ENCODE data around the gene FARS2.

The FARS2 gene

DNA sequence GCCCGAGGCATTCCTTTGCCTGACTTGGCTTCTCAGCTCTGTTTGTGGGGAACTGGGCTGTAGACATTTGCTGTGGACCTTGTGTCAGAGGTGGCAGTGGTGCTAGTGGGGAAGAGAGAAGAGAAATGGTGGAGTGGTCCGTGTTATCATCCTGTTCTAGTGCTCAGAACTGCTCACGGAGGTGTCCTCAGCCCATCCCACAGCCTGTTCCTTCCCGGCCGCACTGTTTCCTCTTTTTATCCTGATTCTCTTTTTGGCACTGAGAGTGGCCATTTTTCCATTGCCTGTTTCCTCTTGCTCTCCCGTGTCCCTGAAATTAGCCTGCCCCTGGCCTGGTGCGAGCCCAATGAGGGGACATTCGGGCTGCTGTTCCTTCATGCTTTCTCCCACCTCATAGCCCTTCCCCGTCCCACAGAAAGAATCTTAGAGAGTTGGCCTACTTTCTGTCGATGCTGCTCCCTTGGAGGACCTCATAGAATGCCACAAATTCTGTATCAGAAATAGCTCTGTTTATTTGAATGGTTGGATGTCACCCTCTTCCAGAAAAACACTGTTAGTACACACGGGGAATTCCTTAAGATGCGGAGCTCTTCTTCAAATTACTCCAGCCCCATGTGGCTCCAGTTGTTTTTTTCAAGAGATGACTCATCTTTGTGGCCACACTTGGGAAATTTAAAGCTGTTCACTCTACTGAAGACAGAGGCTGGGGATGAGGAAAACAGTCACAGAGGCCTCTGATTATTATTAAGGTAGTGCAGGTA is 26.1 kb downstream of the FARS2 start:
- DNase-seq: no peak

GRCh38 chr6:5287966-5288297 is 26.6 kb downstream of the FARS2 start:
- DNase-seq: no peak

GRCh38 chr6:5290097-5290496 is 28.8 kb downstream of the FARS2 start:
- no peak for DNase-seq

- no peak for DNase-seq
Measured at GRCh38 chr6:5290500-5290899, 29.2 kb downstream of the FARS2 start.

GRCh38 chr6:5292154-5292553 is 30.8 kb downstream of the FARS2 start:
- DNase-seq: no peak

- DNase-seq: no peak
Measured at GRCh38 chr6:5293692-5294091, 32.4 kb downstream of the FARS2 start.

DNA sequence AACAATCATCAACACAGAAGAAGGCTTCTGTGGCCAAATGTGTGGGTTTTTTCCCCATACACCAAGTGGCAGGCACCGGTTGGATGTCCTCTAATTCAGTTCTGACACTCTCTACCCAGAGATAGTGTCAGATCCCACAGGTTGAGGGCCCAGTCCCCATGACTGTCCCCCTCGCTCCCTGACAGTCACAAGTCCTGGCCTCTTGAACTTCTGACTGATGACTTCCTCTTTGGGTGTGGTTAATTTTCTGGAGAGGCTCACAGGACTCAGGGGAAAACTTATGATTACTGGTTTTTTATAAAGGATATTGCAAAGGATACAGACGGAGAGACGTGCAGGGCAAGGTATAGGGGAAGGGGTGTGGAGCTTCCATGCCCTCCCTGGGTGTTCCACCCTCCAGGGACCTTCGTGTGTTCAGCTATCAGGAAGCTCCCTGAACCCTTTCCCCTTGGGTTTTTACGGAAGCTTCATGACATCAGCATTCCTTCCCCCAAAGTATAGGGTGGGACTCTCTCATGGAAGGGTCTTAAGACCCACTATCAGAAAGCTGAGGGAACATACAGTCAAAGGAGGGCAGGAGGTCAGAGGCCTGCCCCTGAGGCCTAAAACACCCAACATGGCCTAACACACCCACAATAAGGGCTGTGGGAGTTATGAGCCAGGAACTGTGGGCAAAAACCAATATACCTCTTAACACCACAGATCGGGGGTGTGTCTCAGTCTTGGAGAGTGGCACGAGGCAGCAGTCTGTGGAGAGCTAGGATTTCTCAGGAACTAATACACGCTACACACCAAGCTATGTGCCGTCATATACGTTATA is 33.3 kb downstream of the FARS2 start:
- DNase-seq: no peak

GRCh38 chr6:5295623-5296022 is 34.3 kb downstream of the FARS2 start:
- DNase-seq: no peak

DNA sequence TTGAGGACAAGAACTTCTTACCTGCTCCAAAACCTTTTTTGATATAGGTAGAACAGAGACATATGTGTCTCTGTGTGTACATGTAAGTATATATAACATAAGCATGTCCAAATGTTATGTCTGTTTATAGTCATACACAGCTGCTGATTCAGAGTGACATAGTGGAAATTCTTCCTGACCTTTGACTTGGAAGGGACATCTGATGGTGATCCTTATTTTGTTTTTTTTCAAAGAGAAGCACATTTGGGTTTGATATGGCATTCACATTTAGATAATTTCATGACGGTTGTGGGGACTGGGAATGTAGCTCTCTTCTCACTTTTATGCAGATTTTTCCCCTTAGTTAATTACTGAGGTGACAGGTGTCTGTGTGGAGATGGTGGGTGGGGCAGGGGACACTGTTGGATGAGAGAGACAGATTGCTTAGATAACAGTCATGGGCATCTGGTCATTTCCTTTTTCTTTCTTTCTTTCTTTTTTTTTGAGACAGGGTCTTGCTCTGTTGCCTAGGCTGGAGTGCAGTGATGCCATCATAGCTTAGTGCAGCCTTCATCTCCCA is 39.0 kb downstream of the FARS2 start:
- DNase-seq: no peak

- no peak for DNase-seq
Measured at GRCh38 chr6:5302220-5302946, 41.1 kb downstream of the FARS2 start.

GRCh38 chr6:5302995-5303622 is 41.8 kb downstream of the FARS2 start:
- peak; percentile 48 for DNase-seq

DNA sequence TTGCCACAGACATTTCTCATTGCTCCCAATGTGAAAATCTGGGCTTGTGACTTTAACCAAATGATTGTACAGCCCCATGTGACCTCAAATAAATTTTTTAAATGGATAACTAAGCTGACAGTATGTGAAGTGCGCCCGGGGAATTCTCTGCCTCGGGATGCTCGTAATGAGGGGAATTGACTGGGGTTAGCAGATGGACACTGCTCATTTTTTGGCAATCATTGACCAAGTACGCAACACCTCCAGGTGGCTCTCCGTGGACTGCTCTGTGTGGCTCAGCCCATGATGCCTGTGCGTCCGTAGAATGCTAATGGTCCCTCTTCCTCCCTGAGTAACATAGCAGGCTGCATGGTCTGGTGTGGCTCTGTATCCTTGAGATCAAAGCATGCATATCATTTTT is 42.4 kb downstream of the FARS2 start:
- DNase-seq: no peak

GRCh38 chr6:5305968-5306626 is 44.8 kb downstream of the FARS2 start:
- DNase-seq: no peak

GRCh38 chr6:5307058-5307457 is 45.7 kb downstream of the FARS2 start:
- DNase-seq: no peak

- no peak for DNase-seq
Measured at GRCh38 chr6:5308066-5308465, 46.8 kb downstream of the FARS2 start.

DNA sequence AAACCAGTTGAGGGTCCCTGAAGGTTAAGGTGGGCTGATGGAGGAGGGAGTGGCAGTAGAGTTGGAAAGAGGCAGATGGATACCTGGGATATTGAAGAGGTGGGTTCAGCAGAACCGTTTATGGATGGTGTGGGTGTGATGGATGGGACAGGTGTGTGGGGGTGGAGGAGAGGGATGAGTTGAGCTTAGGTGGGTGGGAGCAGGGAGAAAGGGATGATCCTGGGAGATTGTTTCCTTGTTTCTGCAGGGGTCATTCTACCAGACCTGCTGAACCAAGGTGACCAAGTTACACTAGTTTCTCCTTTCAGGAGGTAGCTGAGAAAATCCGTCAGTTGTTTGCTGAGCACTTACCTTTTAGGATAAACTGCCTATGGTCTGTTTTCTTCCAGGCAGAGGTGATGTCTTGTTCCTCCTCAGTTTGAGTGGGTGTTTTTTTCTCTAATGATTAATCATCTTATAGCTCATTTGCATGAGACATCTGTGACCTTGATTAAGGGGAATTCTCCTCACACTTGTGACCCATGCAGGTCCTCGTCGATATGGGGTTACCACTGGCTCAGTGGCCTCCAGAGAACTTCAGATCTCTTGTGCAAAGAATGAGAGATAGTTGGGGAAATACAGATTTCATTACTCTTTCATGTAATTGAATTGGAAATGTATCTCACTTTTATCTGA is 53.0 kb downstream of the FARS2 start:
- no peak for DNase-seq

DNA sequence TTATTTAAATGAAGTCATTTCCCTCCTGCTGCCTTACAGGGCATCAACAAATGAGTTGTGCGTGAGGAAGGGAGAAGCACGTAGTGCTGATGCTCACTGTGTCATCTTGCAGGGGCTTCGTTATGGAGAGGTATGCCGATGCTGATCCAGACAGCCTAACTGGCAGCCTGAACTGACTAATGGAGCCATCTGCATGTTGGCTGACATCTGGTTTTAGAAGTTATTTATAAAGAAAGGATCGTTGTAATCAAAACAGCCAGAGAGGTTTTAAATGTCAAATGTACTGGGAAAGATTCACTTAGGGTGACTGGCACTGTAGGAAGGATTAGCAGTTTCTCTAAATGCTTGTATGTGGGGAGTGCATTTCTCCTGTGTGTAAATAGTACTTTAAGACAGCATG is 54.6 kb downstream of the FARS2 start:
- DNase-seq: no peak

- no peak for DNase-seq
Measured at GRCh38 chr6:5316951-5317350, 55.6 kb downstream of the FARS2 start.

DNA sequence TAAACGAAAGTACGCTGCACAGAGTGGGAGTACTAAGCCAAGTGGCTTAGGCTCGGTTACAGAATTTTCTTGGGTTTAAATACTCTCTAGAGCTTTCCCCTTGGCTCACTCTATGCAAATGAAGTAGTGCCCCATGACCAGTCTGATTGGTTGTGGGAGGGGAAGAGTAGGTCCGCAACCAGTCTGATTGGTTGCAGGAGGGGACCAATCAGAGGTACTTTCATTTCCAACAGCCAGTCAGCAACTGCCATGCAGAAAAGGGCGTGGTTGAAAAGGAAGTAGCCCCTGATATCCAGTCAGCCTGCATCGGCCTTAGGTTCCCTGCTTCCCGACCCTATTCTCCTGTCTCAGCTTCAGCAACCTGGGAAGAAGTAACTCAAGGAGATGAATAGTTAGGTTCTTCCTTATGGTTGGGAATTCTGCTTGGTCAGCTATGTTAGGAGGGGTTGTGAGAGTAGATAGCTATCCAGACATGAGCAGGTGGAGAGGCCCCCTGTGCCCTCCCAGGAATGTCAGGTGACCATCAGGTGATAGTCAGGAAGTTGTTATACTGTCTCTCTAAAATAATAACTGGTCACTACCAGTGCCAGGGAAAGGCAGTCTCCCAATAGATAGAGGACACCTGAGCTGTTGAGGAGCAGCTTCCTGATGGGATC is 57.4 kb downstream of the FARS2 start:
- DNase-seq: no peak

DNA sequence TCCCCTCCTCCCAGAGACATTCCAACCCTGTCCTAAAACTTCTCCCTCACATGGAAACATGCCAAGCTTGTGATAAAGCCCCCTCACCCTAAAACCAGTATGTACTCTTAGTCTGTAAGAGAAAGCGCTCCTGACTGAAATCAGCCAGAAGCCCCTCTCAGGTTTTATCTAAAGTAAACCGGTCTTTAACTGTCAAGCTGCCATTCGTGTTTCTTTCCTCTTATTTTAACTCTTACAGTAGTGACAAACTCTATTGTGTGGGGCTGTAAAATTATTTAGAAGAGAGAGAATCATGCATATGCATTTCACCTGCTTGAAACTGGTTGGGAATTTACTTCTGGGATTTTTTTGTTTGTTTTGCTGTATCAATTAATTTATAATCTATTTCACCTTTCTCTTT is 62.7 kb downstream of the FARS2 start:
- no peak for DNase-seq

GRCh38 chr6:5325173-5325572 is 63.9 kb downstream of the FARS2 start:
- no peak for DNase-seq

All from activated gamma-delta T cell treated with Interleukin-2 at 50 U/mL for 16 hours (primary cell).